ENCODE data around the gene RECQL5.

- TF ChIP-seq POLR2AphosphoS5 (IDR thresholded peaks at IDR 0.05; ENCODE audit: low read depth, low read length) (no peak), SIN3A (IDR thresholded peaks at IDR 0.05; ENCODE audit: borderline replicate concordance, insufficient read depth, low read depth, low read length) (no peak), CTCF (IDR thresholded peaks at IDR 0.05) (no peak), REST (IDR thresholded peaks at IDR 0.05; ENCODE audit: insufficient read depth in 1 of 2, low read depth in 2 of 2, low read length in 1 of 2) (no peak), TCF7L2 (IDR thresholded peaks at IDR 0.05; ENCODE audit: low read depth, low read length) (no peak)
Observed at GRCh38 chr17:75594499-75595283, 72.3 kb downstream of the RECQL5 start.
